Stimulated activated CD8-positive, alpha-beta memory T cell treated with anti-CD3 and anti-CD28 coated beads, Interleukin-4, amount 100 ng/mL, for 24 hours (primary cell): ENCODE measurements around the gene MAN1C1.
A peak's percentile ranks its signal among the peaks of the same experiment; 100 is the strongest.
"Not testable (repeated sequence)": the region's sequence is repeated elsewhere in the genome, so short reads cannot be mapped to it uniquely, and the experiment has no call there.

Source experiments
- DNase-seq: peaks from one replicate; pipeline ENCODE4 v3.0.0-alpha.2; 2020; ENCODE audit warnings: low read depth

Gene MAN1C1

GRCh38 chr1:25698252-25698651 lies 81.7 kb downstream of the MAN1C1 start:
- no peak for DNase-seq

GRCh38 chr1:25699059-25699458 lies 82.5 kb downstream of the MAN1C1 start:
- DNase-seq: not testable (repeated sequence)

- DNase-seq: no peak
Observed at GRCh38 chr1:25699500-25700143, 83.0 kb downstream of the MAN1C1 start.

- no peak for DNase-seq
Observed at GRCh38 chr1:25700144-25700523, 83.5 kb downstream of the MAN1C1 start.

GRCh38 chr1:25700626-25701025 lies 84.0 kb downstream of the MAN1C1 start:
- DNase-seq: no peak

GRCh38 chr1:25701030-25701785 lies 84.6 kb downstream of the MAN1C1 start:
- no peak for DNase-seq

GRCh38 chr1:25702101-25702775 lies 85.6 kb downstream of the MAN1C1 start:
- DNase-seq: no peak

- no peak for DNase-seq
Observed at GRCh38 chr1:25703041-25703440, 86.5 kb downstream of the MAN1C1 start.

GRCh38 chr1:25703671-25704266 lies 87.2 kb downstream of the MAN1C1 start:
- no peak for DNase-seq

- no peak for DNase-seq
Observed at GRCh38 chr1:25704267-25704691, 87.7 kb downstream of the MAN1C1 start.

GRCh38 chr1:25705699-25706098 lies 89.1 kb downstream of the MAN1C1 start:
- DNase-seq: no peak

- DNase-seq: no peak
Observed at GRCh38 chr1:25706146-25707089, 89.8 kb downstream of the MAN1C1 start.

GRCh38 chr1:25707280-25708016 lies 90.9 kb downstream of the MAN1C1 start:
- no peak for DNase-seq

- no peak for DNase-seq
Observed at GRCh38 chr1:25710583-25711347, 94.2 kb downstream of the MAN1C1 start.

GRCh38 chr1:25711555-25712298 lies 95.1 kb downstream of the MAN1C1 start:
- DNase-seq: peak; percentile 34

- DNase-seq: no peak
Observed at GRCh38 chr1:25712299-25712970, 95.8 kb downstream of the MAN1C1 start.

GRCh38 chr1:25713961-25714360 lies 97.4 kb downstream of the MAN1C1 start:
- DNase-seq: no peak

GRCh38 chr1:25714372-25714931 lies 97.9 kb downstream of the MAN1C1 start:
- DNase-seq: no peak
